Duodenal mucosa (tissue), 2 donors: Measurements from ENCODE around the gene HELZ.

Experiments used
- H3K27ac ChIP-seq: one replicate; pipeline ENCODE4 v1.7.0; 2013; ENCODE audit warnings: low read depth, low read length
- H3K27me3 ChIP-seq, 2 donors: one replicate each; pipeline ENCODE4 v1.7.0; 2013; ENCODE audit warnings: low read length in 2 of 2, control low read depth in 1 of 2; ENCODE audit not compliant: insufficient read depth in 2 of 2, control insufficient read depth in 1 of 2
- H3K36me3 ChIP-seq, 2 donors: one replicate each; pipeline ENCODE4 v1.7.0; 2013; ENCODE audit warnings: low read length in 2 of 2, control low read depth in 1 of 2; ENCODE audit not compliant: insufficient read depth in 2 of 2, control insufficient read depth in 1 of 2
- H3K4me1 ChIP-seq, 2 donors: one replicate each; pipeline ENCODE4 v1.7.0; 2013; ENCODE audit warnings: low read length in 2 of 2, control low read depth in 1 of 2; ENCODE audit not compliant: insufficient read depth in 2 of 2, control insufficient read depth in 1 of 2
- H3K4me3 ChIP-seq, 2 donors: one replicate each; pipeline ENCODE4 v1.7.0; 2013; ENCODE audit warnings: low read length in 2 of 2, low read depth in 1 of 2
- H3K9ac ChIP-seq, 2 donors: one replicate each; pipeline ENCODE4 v1.7.0; 2013; ENCODE audit warnings: low read length in 2 of 2, low read depth in 1 of 2
- H3K9me3 ChIP-seq, 2 donors: one replicate each; pipeline ENCODE4 v1.7.0; 2013; ENCODE audit warnings: low read length in 2 of 2, control low read depth in 1 of 2; ENCODE audit not compliant: control insufficient read depth in 1 of 2

HELZ gene

GRCh38 chr17:67030641-67031040, 214.4 kb downstream of the HELZ start:
- Histone ChIP-seq H3K4me3 (no peak overlapping the region), H3K4me1 (peaks cover 0 to 1% of the 10 kb centered on the region in 2 donors), H3K36me3 (no peaks in the 10 kb centered on the region), H3K9me3 (no peaks in the 10 kb centered on the region), H3K27me3 (no peaks in the 10 kb centered on the region), H3K27ac (no peak overlapping the region), H3K9ac (no peak overlapping the region)

DNA sequence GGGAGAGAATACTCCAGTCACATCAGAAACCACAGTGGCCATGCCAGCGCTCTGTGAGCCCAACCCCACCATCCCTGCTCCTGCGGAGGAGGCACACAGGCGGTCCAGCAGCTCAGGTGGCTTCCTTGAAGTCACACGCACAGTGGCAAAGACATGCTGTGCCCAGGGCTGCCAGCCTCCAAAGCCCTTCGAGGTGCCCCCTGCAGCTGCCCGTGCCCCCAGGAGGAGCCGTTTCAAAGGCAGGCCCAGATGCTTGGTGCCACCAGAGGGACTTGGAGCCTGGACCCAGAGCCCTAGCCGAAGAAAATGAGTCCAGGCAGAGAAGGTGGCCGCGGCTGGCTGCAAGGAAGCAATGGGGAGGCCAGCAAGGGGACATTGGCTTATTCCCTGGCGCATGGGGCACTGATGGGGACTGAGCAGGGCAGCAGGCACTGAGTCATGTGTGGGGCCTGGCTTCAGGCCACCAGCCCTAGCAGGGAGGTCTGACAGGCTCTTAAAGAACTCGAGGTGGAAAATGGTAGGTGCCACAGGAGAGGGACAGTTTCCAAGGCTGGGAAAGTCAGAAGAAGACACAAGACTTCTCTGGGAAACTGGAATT, 217.9 kb downstream of the HELZ start:
- Histone ChIP-seq H3K36me3 (no peaks in the 10 kb centered on the region), H3K4me3 (no peak overlapping the region), H3K27me3 (peaks cover 0 to 5% of the 10 kb centered on the region in 2 donors), H3K27ac (no peak overlapping the region), H3K9me3 (no peaks in the 10 kb centered on the region), H3K9ac (no peak overlapping the region), H3K4me1 (peaks cover 3 to 9% of the 10 kb centered on the region in 2 donors)

DNA sequence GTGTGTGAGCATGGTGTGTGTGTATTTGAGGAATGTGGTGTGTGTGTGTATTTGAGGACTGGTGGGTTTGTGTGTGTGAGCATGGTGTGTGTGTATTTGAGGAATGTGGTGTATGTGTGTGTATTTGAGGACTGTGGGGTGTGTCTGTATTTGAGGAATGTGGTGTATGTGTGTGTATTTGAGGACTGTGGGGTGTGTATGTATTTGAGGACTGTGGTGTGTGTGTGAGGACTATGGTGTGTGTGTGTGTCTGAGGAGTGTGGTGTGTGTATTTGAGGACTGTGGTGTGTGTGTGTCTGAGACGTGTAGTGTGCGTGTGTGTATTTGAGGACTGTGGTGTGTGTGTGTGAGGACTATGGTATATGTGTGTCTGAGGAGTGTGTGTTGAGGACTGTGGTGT, 218.7 kb downstream of the HELZ start:
- H3K36me3 ChIP-seq, result no peaks in the 10 kb centered on the region

DNA sequence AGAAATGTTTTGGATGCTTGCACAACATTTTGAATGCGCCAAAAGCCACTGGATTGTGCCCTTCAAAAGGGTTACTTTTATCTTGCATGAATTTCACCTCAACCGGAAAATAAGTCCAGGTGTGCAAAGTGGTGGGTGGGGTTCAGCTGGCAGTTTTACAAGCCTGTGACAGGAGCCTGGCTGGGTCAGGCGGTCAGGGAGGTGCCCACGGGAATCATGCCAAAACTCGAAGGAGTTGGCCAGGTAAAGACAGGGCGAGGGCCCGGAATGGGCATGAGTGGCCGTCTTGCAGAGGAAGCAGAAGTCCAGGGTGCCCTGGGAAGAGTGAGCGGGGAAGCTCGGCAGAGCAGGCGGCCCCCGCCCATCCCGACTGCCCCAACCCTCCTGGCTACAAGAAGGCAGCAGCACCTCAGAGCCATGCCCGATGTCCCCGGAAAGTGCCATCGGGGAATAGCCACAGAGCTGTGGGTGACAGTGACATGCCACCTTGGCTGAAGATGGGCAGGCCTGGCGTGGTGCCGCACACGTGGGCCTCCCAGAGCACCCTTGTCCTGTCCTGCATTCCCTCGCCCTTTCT, 219.7 kb downstream of the HELZ start:
- Histone ChIP-seq H3K27me3 (peaks cover 0 to 5% of the 10 kb centered on the region in 2 donors), H3K9ac (no peak overlapping the region), H3K36me3 (no peaks in the 10 kb centered on the region), H3K9me3 (no peaks in the 10 kb centered on the region), H3K4me3 (no peak overlapping the region), H3K27ac (no peak overlapping the region), H3K4me1 (peaks cover 3 to 9% of the 10 kb centered on the region in 2 donors)

More for the DNA sequence above, 218.7 kb downstream of the HELZ start:
- Histone ChIP-seq H3K4me3 (no peak overlapping the region), H3K27ac (no peak overlapping the region), H3K9ac (no peak overlapping the region), H3K4me1 (peaks cover 3 to 9% of the 10 kb centered on the region in 2 donors), H3K27me3 (peaks cover 0 to 5% of the 10 kb centered on the region in 2 donors), H3K9me3 (no peaks in the 10 kb centered on the region)

DNA sequence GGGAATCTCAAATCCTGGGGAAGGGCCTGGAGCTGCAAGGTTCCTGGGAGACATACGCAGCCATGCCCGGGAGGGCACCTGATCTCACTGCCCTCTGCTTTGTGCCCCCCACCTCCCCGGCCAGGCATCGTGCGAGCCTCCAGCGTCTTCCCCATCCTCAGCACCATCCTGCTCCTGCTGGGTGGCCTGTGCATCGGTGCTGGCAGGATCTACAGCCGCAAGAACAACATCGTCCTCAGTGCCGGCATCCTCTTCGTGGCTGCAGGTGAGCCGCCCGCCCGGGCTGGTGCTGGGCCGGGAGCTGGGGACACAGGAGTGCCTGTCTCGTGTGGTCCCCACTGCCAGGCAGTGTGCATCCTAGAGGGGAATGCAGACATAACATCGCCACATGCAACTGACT, 220.3 kb downstream of the HELZ start:
- Histone ChIP-seq H3K27me3 (peaks cover 0 to 5% of the 10 kb centered on the region in 2 donors), H3K4me3 (no peak overlapping the region), H3K9me3 (no peaks in the 10 kb centered on the region), H3K27ac (no peak overlapping the region), H3K36me3 (no peaks in the 10 kb centered on the region), H3K9ac (no peak overlapping the region), H3K4me1 (peaks cover 3 to 9% of the 10 kb centered on the region in 2 donors)

- H3K4me3 ChIP-seq, result no peak overlapping the region
- no peaks in the 10 kb centered on the region for H3K36me3 ChIP-seq
- no peaks in the 10 kb centered on the region for H3K9me3 ChIP-seq
- no peak overlapping the region for H3K27ac ChIP-seq
- H3K4me1 ChIP-seq, result peaks cover 3 to 9% of the 10 kb centered on the region in 2 donors
- H3K9ac ChIP-seq, result no peak overlapping the region
- H3K27me3 ChIP-seq, result peaks cover 0 to 5% of the 10 kb centered on the region in 2 donors
Measured at GRCh38 chr17:67022451-67022810, 222.6 kb downstream of the HELZ start.

GRCh38 chr17:67021743-67022450, 223.1 kb downstream of the HELZ start:
- Histone ChIP-seq H3K36me3 (no peaks in the 10 kb centered on the region), H3K9me3 (no peaks in the 10 kb centered on the region), H3K27ac (no peak overlapping the region), H3K27me3 (peaks cover 0 to 5% of the 10 kb centered on the region in 2 donors), H3K4me3 (no peak overlapping the region), H3K4me1 (peaks cover 3 to 9% of the 10 kb centered on the region in 2 donors), H3K9ac (no peak overlapping the region)

DNA sequence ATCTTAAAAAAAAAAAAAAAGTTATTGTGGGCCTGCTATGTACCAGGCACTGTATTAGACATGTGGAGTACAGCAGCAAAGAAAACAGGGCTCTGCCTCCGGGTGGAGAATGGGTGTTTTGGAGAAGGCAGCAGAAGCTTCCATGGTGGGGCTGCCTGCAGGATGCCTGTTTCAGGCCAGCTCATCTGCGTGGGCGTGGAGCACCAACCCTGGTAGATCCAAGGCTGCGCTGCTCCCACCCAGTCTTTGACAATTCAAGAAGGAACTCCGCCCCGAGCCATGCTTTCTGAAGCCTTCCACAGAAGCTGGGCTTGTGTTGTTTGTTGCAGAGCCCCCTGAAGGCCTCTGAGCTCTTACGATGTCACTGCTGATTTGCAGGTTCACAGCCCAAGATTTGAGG, 223.8 kb downstream of the HELZ start:
- H3K4me3 ChIP-seq, result no peak overlapping the region
- H3K9me3 ChIP-seq, result no peaks in the 10 kb centered on the region
- H3K9ac ChIP-seq, result no peak overlapping the region
- no peak overlapping the region for H3K27ac ChIP-seq
- no peaks in the 10 kb centered on the region for H3K36me3 ChIP-seq
- H3K27me3 ChIP-seq, result peaks cover 5% of the 10 kb centered on the region in 2 donors
- peaks cover 3 to 9% of the 10 kb centered on the region in 2 donors for H3K4me1 ChIP-seq
